Left ventricle myocardium inferior (tissue), 1 donor: ENCODE results near the gene UBE3C. TPM values are rescaled to one million over a fixed set of nuclear protein-coding genes. Genes with fewer than 3 reads are reported as not detected.

Experiments
- DNase-seq: peaks from one replicate; pipeline ENCODE4 v3.0.0-alpha.2; 2020
- H3K27ac ChIP-seq: fragments of 200-600 bp; replicated peaks from 2 replicates; pipeline ENCODE4 v1.8.0; 2021
- H3K27me3 ChIP-seq: fragments of 200-600 bp; 2 replicates; pipeline ENCODE4 v1.8.0; 2021; ENCODE audit warnings: low read depth
- H3K36me3 ChIP-seq: fragments of 200-600 bp; 2 replicates; pipeline ENCODE4 v1.8.0; 2021
- H3K4me1 ChIP-seq: fragments of 200-600 bp; 2 replicates; pipeline ENCODE4 v1.8.0; 2021
- H3K4me3 ChIP-seq: fragments of 200-600 bp; 2 replicates; pipeline ENCODE4 v1.8.0; 2021; ENCODE audit warnings: mild to moderate bottlenecking, moderate library complexity
- H3K9me3 ChIP-seq: fragments of 200-600 bp; replicated peaks from 2 replicates; pipeline ENCODE4 v1.8.0; 2021
- intact Hi-C: fragments of 100-400 bp; cut with micrococcal nuclease; formaldehyde crosslinking; loops from one replicate; pipeline ENCODE4 v1.11.0; 2022
- total RNA-seq: library from RNA; stranded (reverse); fragmentation: NEBNext Ultra II Directional; extraction: Animal tissue kit (Norgen Biotek cat#: 25700); gene quantifications from one replicate; pipeline ENCODE4 v1.2.1, GENCODE V29; 2021
- TF ChIP-seq, protein P1 (sequence below): fragments of 200-600 bp; IDR thresholded peaks from 2 replicates; pipeline ENCODE4 v1.8.0; 2021; ENCODE audit warnings: antibody characterized with exemption, mild to moderate bottlenecking, borderline replicate concordance
- donor health status: DM: no; HTN: yes; CAD: no; lungs with severe emphysema.

Gene UBE3C
- total RNA-seq, 1 donor from 2014 or later, result 50.2 TPM

GRCh38 chr7:157235357-157236333 is 96.9 kb downstream of the UBE3C start:
- Histone ChIP-seq H3K27me3 (no peaks in the 10 kb centered on the region), H3K4me3 (no peak overlapping the region), H3K36me3 (peaks cover 55% of the 10 kb centered on the region), H3K4me1 (peaks cover 10% of the 10 kb centered on the region), H3K27ac (no peak overlapping the region), H3K9me3 (no peaks in the 10 kb centered on the region)
- intact Hi-C loops, result no loop called here
- DNase-seq, result no peak
- TF ChIP-seq, protein P1, sequence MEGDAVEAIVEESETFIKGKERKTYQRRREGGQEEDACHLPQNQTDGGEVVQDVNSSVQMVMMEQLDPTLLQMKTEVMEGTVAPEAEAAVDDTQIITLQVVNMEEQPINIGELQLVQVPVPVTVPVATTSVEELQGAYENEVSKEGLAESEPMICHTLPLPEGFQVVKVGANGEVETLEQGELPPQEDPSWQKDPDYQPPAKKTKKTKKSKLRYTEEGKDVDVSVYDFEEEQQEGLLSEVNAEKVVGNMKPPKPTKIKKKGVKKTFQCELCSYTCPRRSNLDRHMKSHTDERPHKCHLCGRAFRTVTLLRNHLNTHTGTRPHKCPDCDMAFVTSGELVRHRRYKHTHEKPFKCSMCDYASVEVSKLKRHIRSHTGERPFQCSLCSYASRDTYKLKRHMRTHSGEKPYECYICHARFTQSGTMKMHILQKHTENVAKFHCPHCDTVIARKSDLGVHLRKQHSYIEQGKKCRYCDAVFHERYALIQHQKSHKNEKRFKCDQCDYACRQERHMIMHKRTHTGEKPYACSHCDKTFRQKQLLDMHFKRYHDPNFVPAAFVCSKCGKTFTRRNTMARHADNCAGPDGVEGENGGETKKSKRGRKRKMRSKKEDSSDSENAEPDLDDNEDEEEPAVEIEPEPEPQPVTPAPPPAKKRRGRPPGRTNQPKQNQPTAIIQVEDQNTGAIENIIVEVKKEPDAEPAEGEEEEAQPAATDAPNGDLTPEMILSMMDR, result no peak

DNA sequence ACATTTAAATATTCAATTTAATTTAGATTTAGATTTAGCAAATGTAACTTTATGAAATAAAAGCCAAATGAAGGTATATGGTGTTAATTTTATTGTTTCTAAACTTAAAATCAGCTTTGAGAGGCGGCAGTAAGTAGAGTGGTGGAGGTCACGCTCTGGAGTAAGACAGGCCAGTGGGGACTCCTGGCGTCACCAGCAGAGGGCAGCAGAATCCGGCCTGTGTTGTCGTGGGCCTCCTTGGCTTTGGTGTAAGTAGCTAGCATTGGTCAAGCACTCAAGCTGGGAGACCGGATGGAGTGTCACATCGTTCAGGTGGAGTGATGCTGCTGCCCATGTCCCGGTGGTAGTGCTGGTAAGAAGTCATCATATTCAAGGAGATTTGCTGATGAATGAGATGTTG is 99.4 kb downstream of the UBE3C start:
- no peaks in the 10 kb centered on the region for H3K9me3 ChIP-seq
- no peak overlapping the region for H3K27ac ChIP-seq
- TF ChIP-seq, protein P1, result no peak
- H3K4me3 ChIP-seq, result no peak overlapping the region
- peaks cover 1% of the 10 kb centered on the region for H3K4me1 ChIP-seq
- H3K27me3 ChIP-seq, result no peaks in the 10 kb centered on the region
- intact Hi-C loops, result no loop called here
- DNase-seq, result no peak
- peaks cover 37% of the 10 kb centered on the region for H3K36me3 ChIP-seq

DNA sequence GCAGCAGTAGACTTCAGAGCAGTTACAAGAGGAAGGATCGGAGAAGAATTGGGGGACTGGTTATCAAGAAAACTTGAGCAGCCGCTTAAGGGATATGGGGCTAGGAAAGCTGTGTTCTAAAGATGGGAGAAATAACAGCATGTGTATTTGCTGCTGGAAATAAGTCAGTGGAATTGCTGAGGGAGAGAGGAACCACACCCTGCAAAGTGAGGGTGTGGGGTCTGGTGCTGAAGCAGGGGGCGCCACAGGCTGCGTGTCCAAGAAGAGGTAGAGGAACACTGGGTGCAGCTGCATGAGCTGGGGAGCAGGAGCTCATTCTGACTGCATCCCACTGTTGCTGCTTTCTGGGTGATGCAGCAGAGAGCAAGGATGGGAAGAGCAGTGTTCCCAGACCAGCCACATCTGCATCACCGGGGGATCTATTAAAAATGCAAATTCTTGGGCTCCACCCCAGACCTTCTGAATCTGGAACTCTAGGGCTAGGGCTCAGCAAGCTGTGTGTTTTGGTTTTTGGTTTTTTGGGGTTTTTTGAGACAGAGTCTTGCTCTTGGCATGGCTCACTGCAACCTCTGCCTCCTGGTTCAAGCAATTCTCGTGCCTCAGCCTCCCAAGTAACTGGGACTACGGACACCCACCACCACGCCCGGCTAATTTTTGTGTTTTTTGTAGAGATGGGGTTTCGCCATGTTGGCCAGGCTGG is 101.0 kb downstream of the UBE3C start:
- DNase-seq, result no peak
- TF ChIP-seq, protein P1, result no peak
- Histone ChIP-seq H3K36me3 (peaks cover 29% of the 10 kb centered on the region), H3K4me1 (no peaks in the 10 kb centered on the region), H3K9me3 (no peaks in the 10 kb centered on the region), H3K27me3 (no peaks in the 10 kb centered on the region), H3K27ac (no peak overlapping the region), H3K4me3 (no peak overlapping the region)
- intact Hi-C loops, result no loop called here

DNA sequence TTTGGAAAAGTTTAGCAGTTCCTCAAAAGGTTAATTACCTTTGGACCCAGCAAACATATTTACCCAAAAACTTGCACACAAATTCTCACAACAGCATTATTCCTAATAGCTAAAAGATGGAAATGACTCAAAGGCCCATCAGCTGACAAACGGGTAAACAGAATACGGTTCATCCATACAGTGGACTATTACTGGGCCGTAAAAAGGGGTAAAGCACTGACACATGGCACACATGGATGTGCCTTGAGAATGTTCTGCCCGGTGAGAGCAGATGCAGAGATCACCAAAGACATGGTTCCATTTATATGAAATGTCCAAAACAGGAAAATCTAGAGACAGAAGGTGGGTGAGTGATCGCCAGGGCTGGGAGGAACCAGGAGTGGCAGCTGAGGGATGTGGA is 102.9 kb downstream of the UBE3C start:
- TF ChIP-seq, protein P1, result no peak
- H3K4me1 ChIP-seq, result no peaks in the 10 kb centered on the region
- no peak overlapping the region for H3K4me3 ChIP-seq
- DNase-seq, result no peak
- peaks cover 26% of the 10 kb centered on the region for H3K36me3 ChIP-seq
- no peak overlapping the region for H3K27ac ChIP-seq
- intact Hi-C loops, result no loop called here
- no peaks in the 10 kb centered on the region for H3K9me3 ChIP-seq
- H3K27me3 ChIP-seq, result no peaks in the 10 kb centered on the region

- H3K4me3 ChIP-seq, result no peak overlapping the region
- H3K27me3 ChIP-seq, result no peaks in the 10 kb centered on the region
- peaks cover 28% of the 10 kb centered on the region for H3K36me3 ChIP-seq
- intact Hi-C loops, result no loop called here
- H3K27ac ChIP-seq, result no peak overlapping the region
- H3K9me3 ChIP-seq, result no peaks in the 10 kb centered on the region
- no peaks in the 10 kb centered on the region for H3K4me1 ChIP-seq
- no peak for DNase-seq
- TF ChIP-seq, protein P1, result no peak
These were observed 106.0 kb downstream of the UBE3C start for GRCh38 chr7:157244516-157245294.
